Fibroblast of villous mesenchyme (primary cell): ENCODE data around the gene ATP1B4. TPM values are rescaled to one million over a fixed set of nuclear protein-coding genes. Genes with fewer than 3 reads are reported as not detected.
A peak's percentile ranks its signal among the peaks of the same experiment; 100 is the strongest.

Experiments
- DNase-seq: peaks from one replicate; pipeline ENCODE4 v3.0.0-alpha.2; 2010; ENCODE audit warnings: low read depth
- H3K4me3 ChIP-seq: 2 replicates; pipeline ENCODE4 v1.5.1; 2011; ENCODE audit warnings: low read depth, mild to moderate bottlenecking, low read length
- total RNA-seq: library from RNA; depleted of rRNA; stranded (reverse); fragments of >200 nt; gene quantifications from 2 replicates; pipeline ENCODE4 v1.2.3, GENCODE V29; 2012
- TF ChIP-seq, protein P1 (sequence below): IDR thresholded peaks from 2 replicates; pipeline ENCODE4 v1.5.1; 2012; ENCODE audit warnings: low read depth, mild to moderate bottlenecking, low read length; ENCODE audit not compliant: insufficient read depth

Gene ATP1B4
- total RNA-seq, 1 donor = not detected

DNA sequence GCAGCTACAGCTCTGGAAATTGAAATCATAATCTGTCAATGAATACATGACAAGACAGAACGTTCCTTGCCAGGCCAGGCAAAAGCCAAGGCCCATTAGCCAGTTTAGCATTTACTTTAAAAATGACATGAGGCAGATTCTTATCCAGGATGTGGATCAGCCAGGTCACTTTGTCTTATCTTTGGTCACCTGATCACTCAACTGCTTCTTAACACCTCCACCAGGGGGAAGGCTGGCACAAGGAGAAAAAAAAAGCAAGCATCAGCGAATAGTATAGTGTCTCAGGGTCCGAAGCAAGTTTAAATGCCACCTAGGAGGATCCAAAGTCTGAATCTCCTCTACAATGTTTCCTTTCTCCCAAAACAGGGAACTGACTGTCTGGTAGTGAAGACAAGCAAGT is 18.8 kb downstream of the ATP1B4 start:
- TF ChIP-seq, protein P1, sequence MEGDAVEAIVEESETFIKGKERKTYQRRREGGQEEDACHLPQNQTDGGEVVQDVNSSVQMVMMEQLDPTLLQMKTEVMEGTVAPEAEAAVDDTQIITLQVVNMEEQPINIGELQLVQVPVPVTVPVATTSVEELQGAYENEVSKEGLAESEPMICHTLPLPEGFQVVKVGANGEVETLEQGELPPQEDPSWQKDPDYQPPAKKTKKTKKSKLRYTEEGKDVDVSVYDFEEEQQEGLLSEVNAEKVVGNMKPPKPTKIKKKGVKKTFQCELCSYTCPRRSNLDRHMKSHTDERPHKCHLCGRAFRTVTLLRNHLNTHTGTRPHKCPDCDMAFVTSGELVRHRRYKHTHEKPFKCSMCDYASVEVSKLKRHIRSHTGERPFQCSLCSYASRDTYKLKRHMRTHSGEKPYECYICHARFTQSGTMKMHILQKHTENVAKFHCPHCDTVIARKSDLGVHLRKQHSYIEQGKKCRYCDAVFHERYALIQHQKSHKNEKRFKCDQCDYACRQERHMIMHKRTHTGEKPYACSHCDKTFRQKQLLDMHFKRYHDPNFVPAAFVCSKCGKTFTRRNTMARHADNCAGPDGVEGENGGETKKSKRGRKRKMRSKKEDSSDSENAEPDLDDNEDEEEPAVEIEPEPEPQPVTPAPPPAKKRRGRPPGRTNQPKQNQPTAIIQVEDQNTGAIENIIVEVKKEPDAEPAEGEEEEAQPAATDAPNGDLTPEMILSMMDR = peak; percentile 30
- DNase-seq = peak; percentile 10
- no peak overlapping the region for H3K4me3 ChIP-seq

DNA sequence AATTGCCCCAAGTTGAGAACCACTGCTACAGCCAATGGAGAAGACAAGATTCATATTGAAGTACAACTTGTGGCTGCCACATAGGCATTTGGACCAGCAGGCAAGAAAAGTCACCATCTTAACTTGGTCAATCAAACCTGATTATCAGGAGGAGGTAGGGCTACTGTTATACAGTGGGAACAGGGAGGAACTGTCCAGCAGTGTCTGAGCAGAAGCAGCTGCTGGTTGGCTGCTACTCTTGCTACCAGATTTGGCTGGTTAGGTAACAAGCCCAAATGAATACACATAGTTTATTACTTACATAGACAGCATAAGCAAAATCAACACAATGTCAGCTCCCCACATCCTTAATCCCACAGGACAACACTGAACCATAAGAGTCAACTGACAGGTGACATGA is 39.4 kb downstream of the ATP1B4 start:
- H3K4me3 ChIP-seq = no peak overlapping the region
- TF ChIP-seq, protein P1 = no peak
- DNase-seq = no peak

DNA sequence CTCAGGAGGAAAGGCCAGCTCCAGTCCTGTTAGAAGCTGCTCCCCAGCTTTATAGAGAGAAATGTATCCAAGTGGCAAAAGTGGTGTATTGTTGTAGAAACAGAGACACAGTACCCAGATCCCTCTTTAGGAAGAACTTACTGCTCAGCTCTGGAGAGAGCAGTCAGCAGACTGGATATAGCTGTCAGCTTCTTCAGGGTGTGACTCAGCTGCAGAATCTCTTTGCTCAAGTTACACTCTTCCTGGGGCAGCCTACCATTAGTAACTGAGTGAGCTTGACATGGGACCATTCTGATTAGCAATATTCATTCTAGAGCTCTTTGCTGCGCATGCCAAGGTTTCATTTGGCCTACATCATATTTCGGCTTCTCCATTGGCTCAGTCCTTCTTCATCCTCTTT is 40.5 kb downstream of the ATP1B4 start:
- TF ChIP-seq, protein P1 = no peak
- no peak overlapping the region for H3K4me3 ChIP-seq
- no peak for DNase-seq

DNA sequence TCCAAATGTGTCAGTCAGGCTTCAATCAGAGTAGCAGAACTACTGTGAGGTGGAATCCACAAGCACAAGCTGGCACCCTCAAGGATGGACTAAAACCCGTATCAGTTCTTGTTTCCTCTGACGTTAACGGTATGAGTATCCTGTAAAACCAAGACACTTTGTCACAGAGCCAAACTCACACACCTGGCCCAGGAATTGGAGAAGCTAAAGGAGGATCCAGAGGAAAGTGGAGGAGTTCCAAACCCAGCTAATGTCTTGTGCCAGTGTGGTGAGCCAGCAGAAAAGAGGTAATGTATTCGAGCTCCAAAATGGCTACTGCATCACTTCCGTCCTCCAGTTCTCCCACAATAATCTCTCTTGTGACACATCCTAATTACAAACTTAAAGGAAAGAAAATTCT is 44.7 kb downstream of the ATP1B4 start:
- H3K4me3 ChIP-seq = no peak overlapping the region
- TF ChIP-seq, protein P1 = no peak
- no peak for DNase-seq

DNA sequence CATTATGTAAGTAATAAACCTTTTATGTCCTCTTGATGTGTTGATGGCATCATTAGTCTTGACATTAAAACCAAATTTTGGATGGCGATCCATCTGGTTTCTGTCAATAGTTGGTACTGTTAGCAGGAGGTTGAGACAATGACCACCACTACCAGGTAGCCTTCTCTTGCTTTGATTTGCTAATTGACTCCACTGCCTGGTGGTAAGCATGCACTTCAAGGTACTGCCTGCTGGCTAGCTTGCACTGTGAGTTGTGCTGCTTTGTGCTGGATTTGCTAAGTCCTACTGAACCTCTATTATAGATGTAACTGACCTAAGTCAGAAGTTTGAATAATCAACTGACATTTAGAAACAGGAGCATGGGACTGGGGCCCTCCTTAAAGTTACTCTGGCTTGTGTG is 46.3 kb downstream of the ATP1B4 start:
- TF ChIP-seq, protein P1 = no peak
- H3K4me3 ChIP-seq = no peak overlapping the region
- DNase-seq = no peak

DNA sequence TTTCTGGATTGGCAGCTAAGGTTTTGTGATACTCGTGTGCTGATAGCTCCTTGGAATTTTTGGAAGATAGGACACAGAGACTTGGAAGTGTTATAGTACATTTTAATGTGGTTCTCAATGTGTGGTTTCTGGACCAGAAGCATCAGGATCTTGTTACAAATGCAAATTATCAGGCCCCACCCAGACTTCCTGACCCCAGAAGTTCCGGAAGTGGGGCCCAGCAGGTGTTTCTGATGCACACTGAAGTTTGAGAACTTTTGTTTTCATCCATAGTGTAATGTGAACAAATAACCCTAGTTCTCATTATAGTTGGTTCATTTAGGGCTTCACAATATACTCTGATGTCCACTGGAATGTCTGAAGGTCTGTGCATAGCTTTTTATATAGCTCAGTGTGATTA is 57.6 kb downstream of the ATP1B4 start:
- TF ChIP-seq, protein P1 = no peak
- no peak overlapping the region for H3K4me3 ChIP-seq
- DNase-seq = no peak

DNA sequence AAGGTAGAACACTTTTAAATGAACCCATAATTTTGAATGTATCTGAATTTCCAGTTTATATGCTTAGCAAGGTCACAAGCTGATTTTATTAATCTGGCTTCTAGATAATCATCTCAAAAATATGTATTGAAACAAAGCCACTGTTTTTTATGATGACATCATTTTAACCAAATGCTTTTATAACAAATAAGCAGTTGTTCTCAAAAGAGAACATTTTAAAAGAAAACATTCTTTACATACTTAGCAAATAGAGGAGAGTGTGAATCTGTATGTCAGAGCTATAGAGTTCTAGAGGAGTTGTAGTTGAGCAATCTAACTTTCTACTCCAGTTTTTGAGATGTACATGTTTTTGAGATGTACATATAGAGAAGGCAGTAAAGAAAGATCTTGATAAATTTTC is 64.7 kb downstream of the ATP1B4 start:
- no peak overlapping the region for H3K4me3 ChIP-seq
- TF ChIP-seq, protein P1 = no peak
- DNase-seq = no peak
